Adrenal gland (tissue), 12 donors: ENCODE measurements around the gene SLC34A1. TPM values are rescaled to one million over a fixed set of nuclear protein-coding genes. Genes with fewer than 3 reads are reported as not detected.
"Not testable (repeated sequence)": the region's sequence is repeated elsewhere in the genome, so short reads cannot be mapped to it uniquely, and the experiment has no call there.

Source experiments
- DNase-seq, 7 donors: peaks; one replicate each; pipeline ENCODE4 v3.0.0-alpha.2; 2019 to 2020
- H3K27ac ChIP-seq, 5 donors: fragments of 200-600 bp; sonication (generic) in 4 of 5; 1 replicate in 3 of 5; 2 replicates in 2 of 5; pipeline versions ENCODE4 v1.5.1 to v1.8.0; 2016 to 2020; ENCODE audit warnings: mild to moderate bottlenecking in 1 of 5
- H3K27me3 ChIP-seq: fragments of 200-600 bp; 2 replicates; pipeline ENCODE4 v1.8.0; 2021
- H3K36me3 ChIP-seq, 2 donors: fragments of 200-600 bp; replicated peaks in 1 of 2; 1 replicate in 1 of 2; 2 replicates in 1 of 2; pipeline versions ENCODE4 v1.5.1 to v1.8.0; 2018 to 2022
- H3K4me1 ChIP-seq, 2 donors: fragments of 200-600 bp; replicated peaks in 1 of 2; 1 replicate in 1 of 2; 2 replicates in 1 of 2; pipeline versions ENCODE4 v1.5.1 to v1.8.0; 2018 to 2021
- H3K4me3 ChIP-seq, 4 donors: fragments of 200-600 bp; sonication (generic) in 3 of 4; one replicate each; pipeline ENCODE4 v1.5.1; 2016 to 2018
- H3K9me3 ChIP-seq, 3 donors: fragments of 200-600 bp; sonication (generic) in 1 of 3; replicated peaks in 1 of 3; 1 replicate in 2 of 3; 2 replicates in 1 of 3; pipeline versions ENCODE4 v1.5.1 to v1.8.0; 2016 to 2021
- POLR2A ChIP-seq, 2 donors: fragments of 450-650 bp; IDR thresholded peaks; one replicate each; pipeline ENCODE4 v1.6.1; 2017; ENCODE audit warnings: antibody characterized with exemption in 2 of 2, mild to moderate bottlenecking in 2 of 2, moderate library complexity in 1 of 2
- WGBS, 4 donors: extraction: QIAGEN DNeasy Blood & Tissue Kit in 2 of 4; methylation state at CpG; one replicate each; pipeline versions ENCODE4 v1.1.5 to v1.1.7; 2013 to 2017; 5-methylcytosine and 5-hydroxymethylcytosine counted together
- intact Hi-C, 2 donors: fragments of 100-400 bp; cut with DNase I; formaldehyde crosslinking; loops; one replicate each; pipeline versions ENCODE4 v1.14.1 to v1.15.0; 2022 to 2023
- polyA plus RNA-seq, 3 donors: library from polyadenylated mRNA; stranded (reverse); fragments of 200-250 nt in 2 of 3; fragments of 350-450 nt in 1 of 3; fragmentation: Illumina TruSeq in 1 of 3; extraction: RNeasy Lipid Tissue Mini Kit (QIAGEN cat#74804) in 1 of 3; gene quantifications; one replicate each; pipeline ENCODE4 v1.2.3, GENCODE V29; 2013 to 2014
- total RNA-seq, 9 donors: library from RNA; depleted of rRNA in 4 of 9; stranded (reverse); fragments of >200 nt in 4 of 9; fragments of 120-200 nt in 1 of 9; fragmentation: NEBNext Ultra II Directional in 1 of 9; extraction: Animal tissue kit (Norgen Biotek cat#: 25700) in 1 of 9; gene quantifications; one replicate each; pipeline versions ENCODE4 v1.1.0 to v1.2.4, GENCODE V29; 2013 to 2023
- TF ChIP-seq, protein P1 (sequence below), 6 experiments: fragments of 450-650 bp in 4 of 6; fragments of 200-600 bp in 2 of 6; sonication (generic) in 1 of 6; IDR thresholded peaks; 1 replicate in 5 of 6; 2 replicates in 1 of 6; pipeline versions ENCODE4 v1.5.1 to v1.8.0; 2016 to 2021; ENCODE audit warnings: antibody characterized with exemption in 6 of 6, mild to moderate bottlenecking in 2 of 6, moderate library complexity in 1 of 6
- donor health status: healthy with polysubstance abuse.
- donor health status: Bipolar disorder and iron deficiency.
- donor health status: DM: yes; HTN: yes; CAD: no.
- donor health status: DM: no; HTN: no; CAD: no.
- donor health status: DM: no; HTN: no; CAD: no.
- donor health status: DM: yes; HTN: yes; CAD: no.

SLC34A1 gene
- total and polyA plus RNA-seq, 12 donors: not detected

DNA sequence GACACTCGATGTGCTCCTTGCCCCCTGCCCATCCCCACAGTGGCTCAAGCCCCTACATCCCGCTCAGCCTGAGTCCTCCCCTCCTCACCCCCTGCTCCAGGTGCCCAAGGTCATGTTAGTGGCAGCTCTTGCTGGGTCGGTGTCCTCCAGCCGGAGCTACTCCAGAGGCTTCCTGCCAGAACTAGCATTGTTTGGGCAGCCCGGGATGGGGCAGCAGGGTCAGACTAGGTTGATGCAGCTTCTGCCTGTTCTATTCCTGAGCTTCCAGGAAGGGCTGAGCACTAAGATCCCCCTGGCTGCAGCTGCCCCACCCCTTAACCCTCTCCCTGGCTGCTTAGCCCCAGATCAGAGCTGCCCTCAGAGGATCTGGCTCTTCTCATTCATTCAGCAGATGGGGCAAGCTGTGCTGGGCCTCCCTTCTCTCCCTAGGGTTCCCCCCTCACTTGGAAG, 25.8 kb upstream of the SLC34A1 start:
- no peaks in the 10 kb centered on the region for H3K9me3 ChIP-seq
- no peak for DNase-seq
- H3K27me3 ChIP-seq: no peaks in the 10 kb centered on the region
- H3K4me1 ChIP-seq: peaks cover 9% of the 10 kb centered on the region in 2 donors
- H3K27ac ChIP-seq: no peak overlapping the region
- peak overlapping the region in 1 of 4 donors; percentile 40 for H3K4me3 ChIP-seq
- intact Hi-C loops: no loop called here
- TF ChIP-seq, protein P1, sequence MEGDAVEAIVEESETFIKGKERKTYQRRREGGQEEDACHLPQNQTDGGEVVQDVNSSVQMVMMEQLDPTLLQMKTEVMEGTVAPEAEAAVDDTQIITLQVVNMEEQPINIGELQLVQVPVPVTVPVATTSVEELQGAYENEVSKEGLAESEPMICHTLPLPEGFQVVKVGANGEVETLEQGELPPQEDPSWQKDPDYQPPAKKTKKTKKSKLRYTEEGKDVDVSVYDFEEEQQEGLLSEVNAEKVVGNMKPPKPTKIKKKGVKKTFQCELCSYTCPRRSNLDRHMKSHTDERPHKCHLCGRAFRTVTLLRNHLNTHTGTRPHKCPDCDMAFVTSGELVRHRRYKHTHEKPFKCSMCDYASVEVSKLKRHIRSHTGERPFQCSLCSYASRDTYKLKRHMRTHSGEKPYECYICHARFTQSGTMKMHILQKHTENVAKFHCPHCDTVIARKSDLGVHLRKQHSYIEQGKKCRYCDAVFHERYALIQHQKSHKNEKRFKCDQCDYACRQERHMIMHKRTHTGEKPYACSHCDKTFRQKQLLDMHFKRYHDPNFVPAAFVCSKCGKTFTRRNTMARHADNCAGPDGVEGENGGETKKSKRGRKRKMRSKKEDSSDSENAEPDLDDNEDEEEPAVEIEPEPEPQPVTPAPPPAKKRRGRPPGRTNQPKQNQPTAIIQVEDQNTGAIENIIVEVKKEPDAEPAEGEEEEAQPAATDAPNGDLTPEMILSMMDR (IDR thresholded peaks at IDR 0.05): no peak
- TF ChIP-seq POLR2A (IDR thresholded peaks at IDR 0.05): no peak
- 10 to 22% (median 20%) methylated on average over 1 to 5 of the region's 5 CpGs for WGBS, 4 donors
- no peaks in the 10 kb centered on the region for H3K36me3 ChIP-seq

DNA sequence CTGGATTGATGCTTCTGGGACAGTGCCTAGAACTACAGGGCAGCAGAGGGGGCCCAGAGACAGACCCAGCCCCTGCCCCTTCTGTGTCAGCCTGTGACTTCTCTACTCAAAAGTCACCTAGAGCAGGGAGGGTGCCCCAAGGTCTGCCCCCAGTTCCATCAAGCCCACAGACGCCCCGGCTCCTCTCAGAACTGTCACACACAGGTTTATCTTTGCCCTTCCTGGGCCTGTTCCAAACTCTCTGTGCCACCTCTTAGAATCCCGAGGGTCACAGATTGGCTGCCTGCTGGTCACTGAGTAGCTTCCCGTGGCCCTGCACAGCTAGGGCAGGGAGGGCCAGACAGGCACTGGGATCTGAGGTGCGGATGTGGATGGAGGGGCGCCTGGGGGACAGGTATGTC, 24.8 kb upstream of the SLC34A1 start:
- WGBS, 4 donors: 72 to 82% (median 76%) methylated on average over 5 to 6 of the region's 6 CpGs
- H3K27ac ChIP-seq: no peak overlapping the region
- no peak for DNase-seq
- H3K4me3 ChIP-seq: no peak overlapping the region
- H3K36me3 ChIP-seq: no peaks in the 10 kb centered on the region
- intact Hi-C loops: no loop called here
- TF ChIP-seq, protein P1 (IDR thresholded peaks at IDR 0.05): no peak
- no peak for TF ChIP-seq POLR2A (IDR thresholded peaks at IDR 0.05)
- no peaks in the 10 kb centered on the region for H3K9me3 ChIP-seq
- H3K4me1 ChIP-seq: peaks cover 13% of the 10 kb centered on the region in 2 donors
- H3K27me3 ChIP-seq: no peaks in the 10 kb centered on the region

DNA sequence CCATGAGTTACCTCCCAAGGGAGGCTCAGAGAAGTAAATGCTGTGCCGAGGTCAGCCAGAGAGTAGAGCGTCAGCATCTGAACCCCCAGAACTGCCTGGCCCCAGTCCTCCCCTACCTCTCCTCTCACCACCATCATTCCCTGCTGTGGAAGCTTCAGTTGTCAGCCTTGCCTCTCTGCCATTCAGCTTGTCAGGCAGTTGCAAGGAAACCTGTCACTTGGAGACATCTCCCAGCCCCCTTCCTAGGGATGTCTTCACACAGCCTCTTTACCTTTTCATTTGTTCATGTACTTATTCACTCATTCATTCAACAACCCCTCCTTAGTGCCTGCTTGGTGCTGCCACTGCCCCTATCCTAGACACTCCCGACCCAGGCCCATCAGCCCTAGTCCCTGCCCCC, 24.4 kb upstream of the SLC34A1 start:
- TF ChIP-seq, protein P1 (IDR thresholded peaks at IDR 0.05): no peak
- no peak for TF ChIP-seq POLR2A (IDR thresholded peaks at IDR 0.05)
- Histone ChIP-seq H3K4me1 (peaks cover 13% of the 10 kb centered on the region in 2 donors), H3K36me3 (no peaks in the 10 kb centered on the region), H3K27ac (no peak overlapping the region), H3K4me3 (no peak overlapping the region), H3K27me3 (no peaks in the 10 kb centered on the region), H3K9me3 (no peaks in the 10 kb centered on the region)
- intact Hi-C loops: no loop called here
- WGBS, 4 donors: 77 to 84% (median 78%) methylated on average over 3 of the region's 3 CpGs
- no peak for DNase-seq

DNA sequence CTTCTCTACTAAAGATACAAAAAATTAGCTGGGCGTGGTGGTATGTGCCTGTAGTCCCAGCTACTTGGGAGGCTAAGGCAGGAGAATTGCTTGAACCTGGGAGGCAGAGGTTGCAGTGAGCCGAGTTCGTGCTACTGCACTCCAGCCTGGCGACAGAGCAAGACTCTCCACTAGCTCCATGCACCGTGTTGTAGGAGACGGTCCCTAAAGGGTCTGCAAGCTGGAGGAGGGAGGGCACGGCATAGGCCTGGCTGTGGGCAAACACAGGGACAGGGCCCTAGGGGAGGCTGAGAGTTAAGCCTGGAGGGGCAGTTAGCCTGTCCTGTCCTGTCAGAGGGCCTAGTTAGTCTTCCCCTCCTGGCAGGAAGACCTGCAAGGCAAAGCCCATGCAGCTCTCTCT, 23.5 kb upstream of the SLC34A1 start:
- H3K27me3 ChIP-seq, H3K27ac ChIP-seq, DNase-seq, intact Hi-C loops, H3K36me3 ChIP-seq, H3K9me3 ChIP-seq, H3K4me3 ChIP-seq: not testable (repeated sequence)
- WGBS, 4 donors: 83 to 92% (median 91%) methylated on average over 5 to 7 of the region's 7 CpGs
- H3K4me1 ChIP-seq: peaks cover 13% of the 10 kb centered on the region in 2 donors
